Neural cell (in vitro differentiated cells): Measurements from ENCODE around the gene GNG13. TPM values are rescaled to one million over a fixed set of nuclear protein-coding genes. Genes with fewer than 3 reads are reported as not detected.

ENCODE experiments used
- H2AFZ ChIP-seq: fragments of 200-600, 300-800 bp; sonication (generic), shearing (Covaris generic); 2 replicates; pipeline ENCODE4 v1.6.0; 2014; ENCODE audit warnings: low read depth, mild to moderate bottlenecking, antibody characterized with exemption, low read length, moderate library complexity
- H3F3A ChIP-seq: fragments of 200-600 bp; shearing (Covaris generic); 2 replicates; pipeline ENCODE4 v1.6.1; 2016; ENCODE audit warnings: mild to moderate bottlenecking, moderate library complexity, mixed read lengths, antibody characterized with exemption, low read length; ENCODE audit not compliant: insufficient read depth, poor library complexity, severe bottlenecking
- H3K27ac ChIP-seq: fragments of 200-600, 300-800 bp; sonication (generic), shearing (Covaris generic); 2 replicates; pipeline ENCODE4 v1.5.1; 2014; ENCODE audit warnings: mild to moderate bottlenecking, low read length, moderate library complexity
- H3K27me3 ChIP-seq: fragments of 300-800, 200-600 bp; sonication (generic), shearing (Covaris generic); 2 replicates; pipeline ENCODE4 v1.6.0; 2014; ENCODE audit warnings: mild to moderate bottlenecking, low read depth, low read length, moderate library complexity; ENCODE audit not compliant: insufficient read depth
- H3K36me3 ChIP-seq: fragments of 300-800, 200-600 bp; sonication (generic), shearing (Covaris generic); 2 replicates; pipeline ENCODE4 v1.5.1; 2014; ENCODE audit warnings: mild to moderate bottlenecking, antibody characterized with exemption, low read length, moderate library complexity; ENCODE audit not compliant: insufficient read depth
- H3K4me2 ChIP-seq: fragments of 300-800, 200-600 bp; sonication (generic), shearing (Covaris generic); 2 replicates; pipeline ENCODE4 v1.6.0; 2014; ENCODE audit warnings: mild to moderate bottlenecking, low read length
- H3K4me3 ChIP-seq: fragments of 300-800, 200-600 bp; sonication (generic), shearing (Covaris generic); 2 replicates; pipeline ENCODE4 v1.5.1; 2014; ENCODE audit warnings: mild to moderate bottlenecking, low read length, moderate library complexity
- H3K79me2 ChIP-seq: fragments of 200-600 bp; shearing (Covaris generic); replicated peaks from 2 replicates; pipeline ENCODE4 v1.6.0; 2014; ENCODE audit warnings: mild to moderate bottlenecking, low read length, moderate library complexity; ENCODE audit not compliant: insufficient read depth
- H3K9ac ChIP-seq: fragments of 300-800, 200-600 bp; sonication (generic), shearing (Covaris generic); 2 replicates; pipeline ENCODE4 v1.6.1; 2016; ENCODE audit warnings: mild to moderate bottlenecking, low read length, mixed read lengths
- H3K9me2 ChIP-seq: fragments of 200-600 bp; shearing (Covaris generic); 2 replicates; pipeline ENCODE4 v1.6.1; 2016; ENCODE audit warnings: mild to moderate bottlenecking, low read length, mixed read lengths; ENCODE audit not compliant: insufficient read depth
- H3K9me3 ChIP-seq: fragments of 200-600, 300-800 bp; sonication (generic), shearing (Covaris generic); 2 replicates; pipeline ENCODE4 v1.6.1; 2016; ENCODE audit warnings: mild to moderate bottlenecking, mixed run types, low read length, moderate library complexity, mixed read lengths
- H4K20me1 ChIP-seq: fragments of 200-600 bp; shearing (Covaris generic); 2 replicates; pipeline ENCODE4 v1.6.1; 2016; ENCODE audit warnings: mild to moderate bottlenecking, mixed run types; ENCODE audit not compliant: insufficient read depth
- CTCF ChIP-seq: fragments of 450-650 bp; IDR thresholded peaks from 2 replicates; pipeline ENCODE4 v1.5.1; 2014; ENCODE audit warnings: antibody characterized with exemption, mild to moderate bottlenecking, moderate library complexity; ENCODE audit not compliant: poor library complexity, severe bottlenecking
- EP300 ChIP-seq: fragments of 450-650 bp; conservative IDR thresholded peaks from 2 replicates; pipeline ENCODE4 v1.6.1; 2014; ENCODE audit warnings: antibody characterized with exemption, mild to moderate bottlenecking, moderate library complexity; ENCODE audit not compliant: poor library complexity, severe bottlenecking
- EZH2 ChIP-seq: fragments of 200-600, 300-800 bp; shearing (Covaris generic), sonication (generic); IDR thresholded peaks from 2 replicates; pipeline ENCODE4 v1.6.1; 2014; ENCODE audit warnings: antibody characterized with exemption, low read length, borderline replicate concordance, mild to moderate bottlenecking; ENCODE audit not compliant: insufficient read depth, poor library complexity, severe bottlenecking
- MXI1 ChIP-seq: fragments of 450-650 bp; conservative IDR thresholded peaks from 2 replicates; pipeline ENCODE4 v1.6.1; 2014; ENCODE audit warnings: antibody characterized with exemption, mild to moderate bottlenecking; ENCODE audit not compliant: poor library complexity, severe bottlenecking
- POLR2AphosphoS5 ChIP-seq: IDR thresholded peaks from 2 replicates; pipeline ENCODE4 v1.6.1; 2012
- RAD21 ChIP-seq: fragments of 450-650 bp; conservative IDR thresholded peaks from 2 replicates; pipeline ENCODE4 v1.6.1; 2014; ENCODE audit warnings: antibody characterized with exemption, mild to moderate bottlenecking, moderate library complexity
- REST ChIP-seq: IDR thresholded peaks from 2 replicates; pipeline ENCODE4 v1.6.1; 2012; ENCODE audit warnings: borderline replicate concordance
- SMC3 ChIP-seq: fragments of 450-650 bp; conservative IDR thresholded peaks from 2 replicates; pipeline ENCODE4 v1.6.1; 2014; ENCODE audit warnings: antibody characterized with exemption, mild to moderate bottlenecking, moderate library complexity; ENCODE audit not compliant: poor library complexity
- TAF1 ChIP-seq: IDR thresholded peaks from 2 replicates; pipeline ENCODE4 v1.6.1; 2012; ENCODE audit warnings: low read depth
- polyA plus RNA-seq: library from polyadenylated mRNA; depleted of rRNA; stranded (reverse); fragments of >200 nt; gene quantifications from 2 replicates; pipeline ENCODE4 v1.2.3, GENCODE V29; 2014

GNG13 gene
- polyA plus RNA-seq, 1 donor from 2014 or later, result not detected

- Histone ChIP-seq H3F3A (no peaks in the 10 kb centered on the region), H2AFZ (no peak overlapping the region), H3K79me2 (no peaks in the 10 kb centered on the region), H3K9me3 (peaks cover 6% of the 10 kb centered on the region), H3K36me3 (no peaks in the 10 kb centered on the region), H3K27me3 (no peaks in the 10 kb centered on the region), H3K9ac (no peak overlapping the region), H3K4me3 (no peak overlapping the region), H3K4me2 (no peak overlapping the region), H3K27ac (no peak overlapping the region), H4K20me1 (no peaks in the 10 kb centered on the region), H3K9me2 (no peaks in the 10 kb centered on the region)
- no peak for TF ChIP-seq REST
- no peak for TF ChIP-seq EZH2
- TF ChIP-seq RAD21, result no peak
- TF ChIP-seq TAF1, result no peak
- TF ChIP-seq EP300, result no peak
- no peak for TF ChIP-seq POLR2AphosphoS5
- TF ChIP-seq CTCF, result no peak
- TF ChIP-seq MXI1, result no peak
- no peak for TF ChIP-seq SMC3
Observed at GRCh38 chr16:840561-841454, 40.3 kb upstream of the GNG13 start.

GRCh38 chr16:839643-840408 is 39.3 kb upstream of the GNG13 start:
- Histone ChIP-seq H2AFZ (no peak overlapping the region), H3K9me2 (no peaks in the 10 kb centered on the region), H3K27ac (no peak overlapping the region), H3F3A (no peaks in the 10 kb centered on the region), H3K4me3 (no peak overlapping the region), H4K20me1 (no peaks in the 10 kb centered on the region), H3K36me3 (no peaks in the 10 kb centered on the region), H3K27me3 (no peaks in the 10 kb centered on the region), H3K9ac (no peak overlapping the region), H3K4me2 (no peak overlapping the region), H3K9me3 (peaks cover 12% of the 10 kb centered on the region), H3K79me2 (no peaks in the 10 kb centered on the region)
- TF ChIP-seq EP300, result no peak
- no peak for TF ChIP-seq RAD21
- TF ChIP-seq MXI1, result no peak
- TF ChIP-seq POLR2AphosphoS5, result no peak
